MCF 10A (cell line): ENCODE measurements around the gene NBPF4. TPM values are rescaled to one million over a fixed set of nuclear protein-coding genes. Genes with fewer than 3 reads are reported as not detected.
A peak's percentile ranks its signal among the peaks of the same experiment; 100 is the strongest.

Source experiments
- BruUV-seq: library from RNA; stranded (reverse); fragments of 400-500 nt; replicated peaks from 2 replicates; lab custom pipeline; 2021; lab: Mats Ljungman, UMichigan
- CTCF ChIA-PET: fragments of 300-600 bp; sonication (Branson Sonifier 250); formaldehyde crosslinking; extraction: SDS; loops from one replicate; lab custom pipeline; 2021; ENCODE audit warnings: antibody characterized with exemption, inconsistent platforms; lab: Yijun Ruan, JAX
- POLR2A ChIA-PET: fragments of 300-600, 350-650 bp; sonication (Branson Sonifier 250); formaldehyde crosslinking; extraction: SDS; loops from one replicate; lab custom pipeline; 2020; ENCODE audit warnings: antibody characterized with exemption, inconsistent platforms; lab: Yijun Ruan, JAX
- DNase-seq: peaks from one replicate; pipeline ENCODE4 v3.0.0-alpha.2; 2018; ENCODE audit not compliant: unreplicated experiment
- H3K27ac Mint-ChIP-seq: one replicate; pipeline ENCODE4 v1.8.0; 2022; ENCODE audit warnings: mild to moderate bottlenecking, low read depth, mixed read lengths; ENCODE audit not compliant: unreplicated experiment
- H3K27me3 Mint-ChIP-seq: one replicate; pipeline ENCODE4 v1.8.0; 2022; ENCODE audit warnings: mixed read lengths; ENCODE audit not compliant: insufficient read depth, unreplicated experiment
- H3K36me3 Mint-ChIP-seq: one replicate; pipeline ENCODE4 v1.8.0; 2022; ENCODE audit warnings: mild to moderate bottlenecking, moderate library complexity, mixed read lengths; ENCODE audit not compliant: insufficient read depth, unreplicated experiment
- H3K4me1 Mint-ChIP-seq: one replicate; pipeline ENCODE4 v1.8.0; 2022; ENCODE audit warnings: mixed read lengths; ENCODE audit not compliant: insufficient read depth, unreplicated experiment
- H3K4me3 Mint-ChIP-seq: one replicate; pipeline ENCODE4 v1.8.0; 2022; ENCODE audit warnings: mild to moderate bottlenecking, moderate library complexity, mixed read lengths; ENCODE audit not compliant: unreplicated experiment
- H3K9me3 Mint-ChIP-seq: one replicate; pipeline ENCODE4 v1.8.0; 2022; ENCODE audit warnings: mixed read lengths; ENCODE audit not compliant: unreplicated experiment
- CTCF ChIP-seq: fragments of 200-600 bp; IDR thresholded peaks from one replicate; pipeline ENCODE4 v1.8.0; 2022; ENCODE audit warnings: antibody characterized with exemption, mild to moderate bottlenecking; ENCODE audit not compliant: unreplicated experiment
- intact Hi-C: fragments of 100-400 bp; cut with micrococcal nuclease; formaldehyde crosslinking; loops from 2 replicates; pipeline ENCODE4 v1.14.1; 2022
- total RNA-seq: library from RNA; stranded (reverse); gene quantifications from 2 replicates; pipeline ENCODE4 v1.2.3, GENCODE V29; 2022

Gene NBPF4
- total RNA-seq, 1 experiment from 2014 or later: not detected

GRCh38 chr1:108193333-108193732 is 50.5 kb downstream of the NBPF4 start:
- no TSS peak for BruUV-seq
- CTCF ChIA-PET: interaction anchor here (0.8 to 1.4 kb wide), 4 partner anchors 9 to 450 kb away, joined by 3 to 7 read pairs (median 3); no protein-coding TSS in a partner anchor

GRCh38 chr1:108192581-108192980 is 51.3 kb downstream of the NBPF4 start:
- Mint-ChIP-seq H3K4me3 (no peak overlapping the region), H3K36me3 (peaks cover 12% of the 10 kb centered on the region), H3K27ac (no peak overlapping the region), H3K27me3 (no peaks in the 10 kb centered on the region), H3K4me1 (peaks cover 22% of the 10 kb centered on the region), H3K9me3 (peaks cover 14% of the 10 kb centered on the region)
- intact Hi-C loops: no loop called here
- no peak for DNase-seq
- no peak for TF ChIP-seq CTCF
- CTCF ChIA-PET: interaction anchor here (0.6 to 1.4 kb wide), 5 partner anchors 9 to 409 kb away, joined by 3 to 7 read pairs (median 3); no protein-coding TSS in a partner anchor
- POLR2A ChIA-PET: interaction anchor here (0.8 to 1.3 kb wide), 2 partner anchors 9 to 11 kb away, joined by 3 to 4 read pairs; no protein-coding TSS in a partner anchor
- BruUV-seq: no TSS peak

More at GRCh38 chr1:108193333-108193732, 50.5 kb downstream of the NBPF4 start:
- Mint-ChIP-seq H3K4me1 (peaks cover 28% of the 10 kb centered on the region), H3K9me3 (peaks cover 8% of the 10 kb centered on the region), H3K27me3 (no peaks in the 10 kb centered on the region), H3K27ac (no peak overlapping the region), H3K4me3 (no peak overlapping the region), H3K36me3 (peaks cover 19% of the 10 kb centered on the region)
- intact Hi-C loops: no loop called here
- POLR2A ChIA-PET: interaction anchor here (0.8 to 1.3 kb wide), 2 partner anchors 10 to 12 kb away, joined by 3 to 4 read pairs; no protein-coding TSS in a partner anchor
- DNase-seq: no peak
- TF ChIP-seq CTCF: no peak

- Mint-ChIP-seq H3K27me3 (no peaks in the 10 kb centered on the region), H3K36me3 (peaks cover 6% of the 10 kb centered on the region), H3K27ac (no peak overlapping the region), H3K4me3 (no peak overlapping the region), H3K4me1 (peaks cover 16% of the 10 kb centered on the region), H3K9me3 (peaks cover 14% of the 10 kb centered on the region)
- intact Hi-C loops: no loop called here
- ChIA-PET CTCF (interaction anchor here (0.9 kb wide), 1 partner anchor 11 kb away, joined by 3 read pairs; no protein-coding TSS in a partner anchor), POLR2A (interaction anchor here (1.0 to 3.1 kb wide), 2 partner anchors 9 to 501 kb away, joined by 3 to 17 read pairs; partner anchors contain the start of gene SLC25A24)
- BruUV-seq: no TSS peak
- TF ChIP-seq CTCF: no peak
- DNase-seq: peak; percentile 34
Measured at GRCh38 chr1:108190686-108191416, 53.0 kb downstream of the NBPF4 start.

GRCh38 chr1:108190001-108190634 is 53.8 kb downstream of the NBPF4 start:
- intact Hi-C loops: no loop called here
- no TSS peak for BruUV-seq
- TF ChIP-seq CTCF: no peak
- H3K27me3 Mint-ChIP-seq: no peaks in the 10 kb centered on the region
- no peak for DNase-seq
- CTCF ChIA-PET: interaction anchor here (0.7 to 0.9 kb wide), 2 partner anchors 11 to 404 kb away, joined by 3 read pairs; no protein-coding TSS in a partner anchor
- peak overlapping the region; percentile 62 for H3K27ac Mint-ChIP-seq
- H3K4me1 Mint-ChIP-seq: peaks cover 16% of the 10 kb centered on the region
- POLR2A ChIA-PET: interaction anchor here (3.1 kb wide), 1 partner anchor 10 kb away, joined by 17 read pairs; the partner anchor contains the start of gene SLC25A24
- H3K4me3 Mint-ChIP-seq: no peak overlapping the region
- H3K9me3 Mint-ChIP-seq: peaks cover 11% of the 10 kb centered on the region
- H3K36me3 Mint-ChIP-seq: peaks cover 6% of the 10 kb centered on the region
